MG63 (cell line): ENCODE measurements around the gene LRMDA. TPM values are rescaled to one million over a fixed set of nuclear protein-coding genes. Genes with fewer than 3 reads are reported as not detected.
A peak's percentile ranks its signal among the peaks of the same experiment; 100 is the strongest.

Source experiments
- DNase-seq: peaks from one replicate; pipeline ENCODE4 v3.0.0-alpha.2; 2020
- H3K27me3 ChIP-seq: fragments of 250-450 bp; sonication (Bioruptor Pico); 2 replicates; pipeline ENCODE4 v1.5.1; 2020; ENCODE audit warnings: mild to moderate bottlenecking, moderate library complexity
- H3K36me3 ChIP-seq: fragments of 250-450 bp; sonication (Bioruptor Pico); 2 replicates; pipeline ENCODE4 v1.5.1; 2020; ENCODE audit warnings: mild to moderate bottlenecking, moderate library complexity
- H3K4me3 ChIP-seq: fragments of 250-450 bp; sonication (Bioruptor Pico); 2 replicates; pipeline ENCODE4 v1.5.1; 2020; ENCODE audit warnings: mild to moderate bottlenecking, moderate library complexity
- H3K9me3 ChIP-seq: fragments of 250-450 bp; sonication (Bioruptor Pico); 2 replicates; pipeline ENCODE4 v1.5.1; 2020; ENCODE audit warnings: mild to moderate bottlenecking, moderate library complexity
- total RNA-seq: library from RNA; depleted of rRNA; stranded (reverse); fragments of >200 nt; shearing (Covaris generic); gene quantifications from 2 replicates; pipeline ENCODE4 v1.2.3, GENCODE V29; 2014; ENCODE audit warnings: low replicate concordance

Gene LRMDA
- total RNA-seq, 1 experiment from 2014 or later = 1.3 TPM

DNA sequence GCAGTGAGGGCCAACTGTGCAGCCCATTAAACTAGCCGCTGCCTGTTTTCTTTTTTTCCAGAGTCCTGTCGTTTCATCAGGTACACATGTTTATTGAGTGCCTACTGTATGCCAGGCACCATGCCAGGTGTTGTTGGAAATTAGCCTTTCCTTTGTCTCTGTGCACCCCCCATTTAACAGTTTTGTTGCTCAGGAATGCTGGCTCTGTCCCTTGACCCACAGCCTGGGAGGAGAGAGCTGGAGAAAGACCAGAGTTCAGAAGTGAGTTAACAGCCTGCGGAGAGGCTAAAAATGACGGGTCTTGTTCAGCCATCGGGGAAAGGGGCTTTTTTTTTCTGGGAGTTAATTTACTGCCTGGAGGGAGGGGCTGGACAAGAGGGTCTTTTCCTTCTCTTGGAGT lies 1.3 kb downstream of the LRMDA start:
- no peak for DNase-seq
- Histone ChIP-seq H3K9me3 (no peaks in the 10 kb centered on the region), H3K4me3 (no peak overlapping the region), H3K27me3 (no peaks in the 10 kb centered on the region), H3K36me3 (no peaks in the 10 kb centered on the region)

DNA sequence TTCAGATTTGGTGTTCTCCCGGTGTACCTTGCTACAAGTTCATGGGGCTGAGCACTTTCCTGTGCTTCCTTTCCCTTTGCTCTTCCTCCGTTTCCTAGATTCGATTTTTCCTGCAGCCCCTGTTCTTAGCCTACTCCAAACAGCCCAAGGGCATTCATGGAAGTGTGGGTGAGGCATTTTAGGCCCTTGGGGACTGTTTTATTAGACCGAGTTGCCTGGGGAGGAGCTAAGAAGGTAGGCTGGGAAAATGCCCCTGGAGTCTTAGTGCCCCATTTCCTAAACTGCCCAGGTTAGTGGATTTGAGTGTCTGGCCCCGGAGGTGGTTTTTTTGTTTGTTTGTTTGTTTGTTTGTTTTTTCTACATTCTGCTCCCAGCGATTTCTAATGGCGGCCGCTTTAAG lies 1.8 kb downstream of the LRMDA start:
- DNase-seq = no peak
- no peaks in the 10 kb centered on the region for H3K36me3 ChIP-seq
- H3K27me3 ChIP-seq = no peaks in the 10 kb centered on the region
- no peaks in the 10 kb centered on the region for H3K9me3 ChIP-seq
- no peak overlapping the region for H3K4me3 ChIP-seq

DNA sequence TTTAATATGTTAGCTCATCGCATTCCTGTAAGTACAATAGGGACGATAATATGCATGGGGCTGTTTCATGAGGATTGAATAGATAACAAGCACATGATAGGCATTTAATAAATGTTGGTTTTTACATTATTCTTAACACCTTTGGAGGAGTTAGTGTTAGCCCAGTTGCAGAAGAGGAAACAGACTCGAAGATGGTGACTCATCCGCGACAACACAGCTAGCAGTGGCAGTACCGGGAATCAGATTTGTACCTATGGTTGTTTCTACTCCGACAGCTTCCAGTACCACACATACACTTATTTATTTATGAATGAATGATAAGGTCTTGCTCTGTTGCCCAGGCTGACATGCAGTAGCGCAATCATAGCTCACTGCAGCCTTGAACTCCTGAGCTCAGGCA lies 2.9 kb downstream of the LRMDA start:
- no peaks in the 10 kb centered on the region for H3K27me3 ChIP-seq
- H3K36me3 ChIP-seq = no peaks in the 10 kb centered on the region

DNA sequence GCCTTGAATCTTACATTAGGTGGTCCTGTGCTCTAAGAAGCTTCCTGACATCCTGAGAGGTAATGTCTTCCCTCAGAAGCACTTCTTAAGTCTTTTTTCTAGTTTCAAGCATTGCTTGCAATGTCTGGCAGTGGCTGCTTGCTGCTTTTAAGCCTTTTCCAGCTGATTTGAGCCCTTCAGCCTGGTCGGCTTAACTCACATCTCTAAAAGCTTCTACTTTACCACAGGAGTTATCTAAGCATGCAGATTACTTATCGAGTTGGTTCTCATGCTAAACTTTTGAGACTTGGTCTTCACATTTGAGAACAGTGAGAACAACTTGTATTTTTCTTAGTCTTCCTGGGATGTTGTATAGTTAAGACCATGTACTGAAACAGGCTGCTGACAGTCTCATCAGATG lies 3.9 kb downstream of the LRMDA start:
- no peak for DNase-seq
- H3K9me3 ChIP-seq = no peaks in the 10 kb centered on the region
- no peaks in the 10 kb centered on the region for H3K27me3 ChIP-seq
- no peak overlapping the region for H3K4me3 ChIP-seq
- H3K36me3 ChIP-seq = no peaks in the 10 kb centered on the region

More for the DNA sequence above, 2.9 kb downstream of the LRMDA start:
- DNase-seq = no peak
- Histone ChIP-seq H3K4me3 (no peak overlapping the region), H3K9me3 (no peaks in the 10 kb centered on the region)

DNA sequence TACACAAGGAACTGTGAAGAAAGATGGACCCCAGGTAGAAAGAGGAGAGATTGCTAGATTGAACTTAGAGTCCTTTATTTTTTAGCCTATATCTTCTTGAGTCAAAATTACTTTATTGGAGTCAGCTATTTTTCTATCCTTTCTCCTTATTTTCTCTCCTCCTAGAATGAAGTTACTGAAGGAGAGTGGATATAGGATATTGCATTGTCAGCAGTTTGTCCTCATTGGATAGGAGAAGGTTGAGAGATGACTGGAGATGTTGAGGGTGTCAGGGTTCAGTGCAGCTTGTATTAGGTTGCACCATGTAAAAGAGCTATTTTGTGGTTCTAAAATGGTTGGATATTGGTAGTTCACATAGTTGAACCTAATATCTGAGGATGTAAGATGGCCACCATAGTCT lies 5.5 kb downstream of the LRMDA start:
- DNase-seq = no peak
- no peak overlapping the region for H3K4me3 ChIP-seq
- no peaks in the 10 kb centered on the region for H3K36me3 ChIP-seq
- no peaks in the 10 kb centered on the region for H3K9me3 ChIP-seq
- H3K27me3 ChIP-seq = no peaks in the 10 kb centered on the region

DNA sequence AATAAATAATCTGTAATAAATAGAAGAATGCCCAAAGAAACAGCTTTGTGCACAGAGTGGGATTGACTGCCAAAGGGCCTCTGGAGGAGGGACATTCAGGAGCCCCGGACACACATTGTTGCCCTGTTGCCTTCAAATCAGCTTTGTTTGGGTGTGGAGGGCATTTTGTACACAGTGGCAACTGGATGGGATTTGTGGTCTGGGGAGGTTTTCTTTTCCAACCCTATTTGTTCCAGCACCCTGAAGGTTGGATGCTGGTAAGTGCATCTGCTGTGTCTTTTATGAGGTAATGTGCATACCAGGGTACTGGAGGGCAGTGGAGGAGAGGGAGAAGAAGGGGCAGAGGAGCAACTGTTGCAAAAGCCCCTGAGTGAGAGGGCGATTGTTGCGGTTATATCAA lies 6.3 kb downstream of the LRMDA start:
- DNase-seq = no peak
- no peaks in the 10 kb centered on the region for H3K27me3 ChIP-seq
- H3K9me3 ChIP-seq = no peaks in the 10 kb centered on the region; the same call in 1 of the 2 replicates
- no peak overlapping the region for H3K4me3 ChIP-seq
- no peaks in the 10 kb centered on the region for H3K36me3 ChIP-seq

GRCh38 chr10:75438275-75438674 lies 6.9 kb downstream of the LRMDA start:
- no peak overlapping the region for H3K4me3 ChIP-seq
- peaks cover 1% of the 10 kb centered on the region for H3K9me3 ChIP-seq
- H3K36me3 ChIP-seq = no peaks in the 10 kb centered on the region
- no peaks in the 10 kb centered on the region for H3K27me3 ChIP-seq
- no peak for DNase-seq

DNA sequence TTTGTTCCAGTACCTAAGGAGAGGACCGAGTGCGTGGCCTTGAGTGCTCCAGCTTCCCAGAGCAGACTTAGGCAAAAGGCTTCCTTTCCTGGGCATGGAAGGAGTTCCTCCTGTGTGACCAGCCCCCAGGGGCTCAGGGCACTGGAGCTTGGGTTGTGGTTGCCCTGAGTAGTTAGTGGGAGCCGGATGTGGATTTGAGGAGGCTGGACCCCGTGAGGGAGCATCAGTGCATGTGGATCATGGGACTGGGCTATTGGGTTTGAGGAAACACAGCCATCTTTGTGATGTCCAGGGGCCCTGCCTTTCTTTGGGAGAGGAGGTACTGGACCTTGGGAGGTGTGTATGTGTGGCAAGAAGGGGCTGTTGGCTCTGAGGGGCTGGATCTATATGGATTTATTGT lies 8.4 kb downstream of the LRMDA start:
- DNase-seq = no peak
- Histone ChIP-seq H3K4me3 (no peak overlapping the region), H3K36me3 (no peaks in the 10 kb centered on the region), H3K27me3 (no peaks in the 10 kb centered on the region), H3K9me3 (peaks cover 15% of the 10 kb centered on the region)

DNA sequence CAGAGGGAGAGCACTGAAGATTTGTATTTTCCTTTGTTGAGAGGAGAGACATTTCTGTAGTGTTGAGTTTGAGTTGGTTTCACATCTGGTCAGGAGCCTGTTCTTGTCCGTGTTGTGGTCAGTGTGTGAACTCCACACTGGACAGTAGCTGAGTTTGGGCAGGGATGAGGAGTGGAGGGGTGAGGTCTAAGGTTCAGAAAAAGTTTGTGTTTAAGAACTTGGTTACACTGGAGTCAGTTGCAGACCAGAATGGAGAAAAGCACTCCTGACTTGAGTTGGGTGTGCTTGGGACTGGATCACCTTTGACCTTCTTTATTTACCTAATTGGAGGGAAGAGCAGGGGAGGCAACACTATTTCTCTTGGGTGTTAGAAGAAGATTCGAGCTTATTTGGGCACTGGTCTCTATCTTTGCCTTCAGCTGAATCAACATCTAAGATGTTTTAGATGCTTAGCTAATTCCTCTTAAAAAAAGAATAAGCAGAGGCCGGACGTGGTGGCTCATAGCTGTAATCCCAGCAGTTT lies 8.9 kb downstream of the LRMDA start:
- H3K9me3 ChIP-seq = peaks cover 15% of the 10 kb centered on the region
- H3K4me3 ChIP-seq = no peak overlapping the region
- no peaks in the 10 kb centered on the region for H3K36me3 ChIP-seq
- no peak for DNase-seq
- H3K27me3 ChIP-seq = no peaks in the 10 kb centered on the region

DNA sequence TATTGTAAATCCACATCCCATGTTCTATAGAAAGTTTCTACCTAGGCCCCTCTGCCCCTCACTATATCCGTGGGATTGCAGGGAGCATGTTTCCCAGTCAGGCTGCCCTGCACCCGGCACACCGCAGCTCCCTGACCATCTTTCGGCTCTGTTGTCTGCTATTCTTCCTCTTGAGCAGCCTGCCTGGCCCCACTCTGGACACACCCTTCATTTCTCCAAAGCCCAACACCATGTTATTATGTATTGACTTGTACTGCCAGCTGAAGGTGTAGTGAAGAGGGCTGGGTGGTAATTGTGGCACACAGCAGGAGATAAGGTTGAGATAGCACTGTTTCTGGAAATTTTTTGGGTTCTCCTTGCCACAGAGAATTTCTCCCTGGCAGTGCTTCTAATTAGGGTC lies 9.8 kb downstream of the LRMDA start:
- Histone ChIP-seq H3K27me3 (no peaks in the 10 kb centered on the region), H3K9me3 (peaks cover 16% of the 10 kb centered on the region), H3K36me3 (no peaks in the 10 kb centered on the region), H3K4me3 (no peak overlapping the region)
- no peak for DNase-seq

DNA sequence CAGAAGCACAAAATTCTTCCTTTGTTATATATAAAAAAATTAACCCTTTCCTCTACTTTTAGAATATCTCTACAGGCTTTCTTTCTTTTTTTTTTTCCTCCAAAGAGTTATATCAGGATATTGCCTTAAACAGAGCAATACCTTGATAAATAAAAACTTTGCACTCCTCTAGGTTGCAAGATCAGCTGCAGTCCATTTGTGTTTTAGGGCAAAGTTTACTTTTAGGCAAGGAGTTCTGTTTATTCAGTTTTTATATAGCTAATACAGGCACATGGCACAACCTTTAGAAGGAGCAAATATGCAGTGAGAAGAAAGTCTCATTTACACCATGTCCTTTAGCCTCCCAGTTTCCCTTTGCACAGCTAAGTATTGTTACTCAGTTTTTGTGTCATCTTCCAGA lies 10.3 kb downstream of the LRMDA start:
- H3K4me3 ChIP-seq = no peak overlapping the region
- H3K9me3 ChIP-seq = peaks cover 18% of the 10 kb centered on the region
- DNase-seq = no peak
- H3K36me3 ChIP-seq = no peaks in the 10 kb centered on the region
- no peaks in the 10 kb centered on the region for H3K27me3 ChIP-seq

GRCh38 chr10:75443362-75443761 lies 11.9 kb downstream of the LRMDA start:
- H3K9me3 ChIP-seq = peaks cover 18% of the 10 kb centered on the region
- no peak for DNase-seq
- H3K36me3 ChIP-seq = no peaks in the 10 kb centered on the region
- no peak overlapping the region for H3K4me3 ChIP-seq
- H3K27me3 ChIP-seq = no peaks in the 10 kb centered on the region

- Histone ChIP-seq H3K4me3 (no peak overlapping the region), H3K27me3 (no peaks in the 10 kb centered on the region), H3K36me3 (no peaks in the 10 kb centered on the region), H3K9me3 (peaks cover 18% of the 10 kb centered on the region)
- DNase-seq = peak; percentile 30
Observed at GRCh38 chr10:75444781-75445386, 13.5 kb downstream of the LRMDA start.

DNA sequence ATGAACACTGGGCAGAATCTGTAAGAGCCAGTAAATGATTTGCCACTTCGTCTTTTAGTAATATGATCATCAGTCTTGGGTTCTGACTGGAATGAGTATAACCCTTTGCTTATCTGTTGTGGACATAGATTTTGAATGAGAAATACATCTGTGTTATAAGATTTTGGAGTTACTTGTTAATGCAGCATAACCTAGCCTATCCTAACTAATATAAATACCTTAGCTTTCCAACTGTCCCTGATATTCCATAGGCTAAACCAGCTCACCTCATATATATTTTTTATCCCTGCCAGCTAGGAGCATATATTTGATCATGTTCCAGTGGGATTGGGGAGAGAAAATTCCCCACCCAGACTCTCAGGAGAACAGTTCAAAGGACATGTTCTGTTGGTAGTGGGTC lies 15.1 kb downstream of the LRMDA start:
- H3K4me3 ChIP-seq = no peak overlapping the region
- H3K27me3 ChIP-seq = no peaks in the 10 kb centered on the region
- H3K9me3 ChIP-seq = peaks cover 18% of the 10 kb centered on the region
- DNase-seq = no peak
- no peaks in the 10 kb centered on the region for H3K36me3 ChIP-seq

GRCh38 chr10:75448166-75448565 lies 16.7 kb downstream of the LRMDA start:
- H3K27me3 ChIP-seq = no peaks in the 10 kb centered on the region
- H3K4me3 ChIP-seq = no peak overlapping the region
- no peaks in the 10 kb centered on the region for H3K36me3 ChIP-seq
- DNase-seq = no peak
- H3K9me3 ChIP-seq = peaks cover 18% of the 10 kb centered on the region

- no peaks in the 10 kb centered on the region for H3K27me3 ChIP-seq
- H3K36me3 ChIP-seq = no peaks in the 10 kb centered on the region
- DNase-seq = no peak
- peaks cover 5% of the 10 kb centered on the region for H3K9me3 ChIP-seq
- no peak overlapping the region for H3K4me3 ChIP-seq
Observed at GRCh38 chr10:75449382-75450074, 18.1 kb downstream of the LRMDA start.

DNA sequence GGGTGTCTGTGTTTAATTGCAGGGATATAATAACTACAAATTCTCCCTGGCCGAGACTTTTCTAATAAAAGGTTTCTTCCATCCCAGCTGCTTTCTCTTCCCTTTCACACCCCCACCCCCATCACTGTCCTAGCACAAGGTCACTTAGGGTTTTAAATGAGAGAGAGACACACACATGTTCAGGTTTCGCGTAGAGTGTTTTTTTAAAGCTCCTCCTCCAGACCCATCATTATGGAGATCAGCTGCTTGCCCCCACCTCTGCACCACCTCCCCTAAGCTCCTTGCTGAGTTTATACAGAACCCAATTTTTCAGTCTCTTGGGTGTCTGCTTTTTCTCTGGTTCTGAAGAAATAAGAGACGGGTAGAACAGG lies 18.6 kb downstream of the LRMDA start:
- no peak for DNase-seq
- Histone ChIP-seq H3K27me3 (no peaks in the 10 kb centered on the region), H3K36me3 (no peaks in the 10 kb centered on the region), H3K4me3 (no peak overlapping the region), H3K9me3 (0 out of 2 replicates have a peak, but pooled peaks cover 3% of the 10 kb centered on the region)
